Stimulated activated CD4-positive, alpha-beta T cell treated with anti-CD3 and anti-CD28 coated beads, TNF-alpha, amount 100 ng/mL, for 48 hours (primary cell): Measurements from ENCODE around the gene FTCD.

Experiments
- DNase-seq, 3 donors: peaks; one replicate each; pipeline ENCODE4 v3.0.0-alpha.2; 2020; ENCODE audit warnings: low read depth in 3 of 3

The FTCD gene

GRCh38 chr21:46124083-46124925 lies 31.1 kb downstream of the FTCD start:
- no peak for DNase-seq

GRCh38 chr21:46122758-46123683 lies 32.4 kb downstream of the FTCD start:
- DNase-seq = no peak

GRCh38 chr21:46122237-46122671 lies 33.1 kb downstream of the FTCD start:
- no peak for DNase-seq

- DNase-seq = no peak
These were observed 33.8 kb downstream of the FTCD start for GRCh38 chr21:46121286-46122221.

GRCh38 chr21:46120301-46121285 lies 34.8 kb downstream of the FTCD start:
- DNase-seq = no peak

GRCh38 chr21:46119637-46120271 lies 35.6 kb downstream of the FTCD start:
- no peak for DNase-seq

GRCh38 chr21:46119144-46119636 lies 36.2 kb downstream of the FTCD start:
- DNase-seq = no peak

GRCh38 chr21:46118316-46119143 lies 36.8 kb downstream of the FTCD start:
- no peak for DNase-seq

GRCh38 chr21:46117586-46118315 lies 37.6 kb downstream of the FTCD start:
- no peak for DNase-seq

- DNase-seq = no peak
These were observed 38.4 kb downstream of the FTCD start for GRCh38 chr21:46116776-46117585.

- no peak for DNase-seq
These were observed 39.1 kb downstream of the FTCD start for GRCh38 chr21:46116189-46116775.

GRCh38 chr21:46115441-46116188 lies 39.8 kb downstream of the FTCD start:
- no peak for DNase-seq

GRCh38 chr21:46114963-46115362 lies 40.4 kb downstream of the FTCD start:
- DNase-seq = no peak

GRCh38 chr21:46113497-46114176 lies 41.7 kb downstream of the FTCD start:
- no peak for DNase-seq

GRCh38 chr21:46112725-46113215 lies 42.6 kb downstream of the FTCD start:
- no peak for DNase-seq
